Glutamatergic neuron (in vitro differentiated cells): ENCODE data around the gene CIAO3. TPM values are rescaled to one million over a fixed set of nuclear protein-coding genes. Genes with fewer than 3 reads are reported as not detected.
A peak's percentile ranks its signal among the peaks of the same experiment; 100 is the strongest.

Source experiments
- DNase-seq: peaks from one replicate; pipeline ENCODE4 v3.0.0; 2022
- H3K27ac Mint-ChIP-seq: one replicate; pipeline ENCODE4 v1.8.0; 2020; ENCODE audit warnings: mild to moderate bottlenecking, mixed read lengths, inconsistent platforms; ENCODE audit not compliant: unreplicated experiment
- H3K27me3 Mint-ChIP-seq: one replicate; pipeline ENCODE4 v1.8.0; 2020; ENCODE audit warnings: mild to moderate bottlenecking, moderate library complexity, mixed read lengths, inconsistent platforms; ENCODE audit not compliant: unreplicated experiment
- H3K36me3 Mint-ChIP-seq: one replicate; pipeline ENCODE4 v1.8.0; 2020; ENCODE audit warnings: mild to moderate bottlenecking, mixed read lengths, inconsistent platforms; ENCODE audit not compliant: unreplicated experiment
- H3K4me1 Mint-ChIP-seq: one replicate; pipeline ENCODE4 v1.8.0; 2020; ENCODE audit warnings: mild to moderate bottlenecking, low read depth, mixed read lengths, inconsistent platforms; ENCODE audit not compliant: unreplicated experiment
- H3K4me3 Mint-ChIP-seq: one replicate; pipeline ENCODE4 v1.8.0; 2020; ENCODE audit warnings: mild to moderate bottlenecking, mixed read lengths, inconsistent platforms; ENCODE audit not compliant: unreplicated experiment
- H3K9me3 Mint-ChIP-seq: one replicate; pipeline ENCODE4 v1.8.0; 2020; ENCODE audit warnings: mild to moderate bottlenecking, moderate library complexity, mixed read lengths, inconsistent platforms; ENCODE audit not compliant: unreplicated experiment
- CTCF ChIP-seq: fragments of 200-600 bp; sonication (generic); IDR thresholded peaks from one replicate; pipeline ENCODE4 v1.5.0; 2021; ENCODE audit not compliant: partially characterized antibody, unreplicated experiment
- total RNA-seq: library from RNA; stranded (reverse); fragmentation: NEBNext Ultra II Directional; extraction: Animal tissue kit (Norgen Biotek cat#: 25700); gene quantifications from one replicate; pipeline ENCODE4 v1.2.1, GENCODE V29; 2021; ENCODE audit not compliant: unreplicated experiment

Gene CIAO3
- total RNA-seq, 1 donor from 2014 or later: 49.5 TPM

GRCh38 chr16:685967-686366 lies 54.8 kb downstream of the CIAO3 start:
- peak; percentile 67 for DNase-seq
- no peak overlapping the region for H3K4me3 Mint-ChIP-seq
- H3K4me1 Mint-ChIP-seq: peaks cover 10% of the 10 kb centered on the region
- TF ChIP-seq CTCF: peak; percentile 59
- no peak overlapping the region for H3K27ac Mint-ChIP-seq
- H3K27me3 Mint-ChIP-seq: peaks cover 16% of the 10 kb centered on the region
- H3K9me3 Mint-ChIP-seq: peaks cover 9% of the 10 kb centered on the region
- no peaks in the 10 kb centered on the region for H3K36me3 Mint-ChIP-seq

- peaks cover 13% of the 10 kb centered on the region for H3K27me3 Mint-ChIP-seq
- H3K9me3 Mint-ChIP-seq: peaks cover 5% of the 10 kb centered on the region
- no peaks in the 10 kb centered on the region for H3K36me3 Mint-ChIP-seq
- H3K4me3 Mint-ChIP-seq: no peak overlapping the region
- H3K4me1 Mint-ChIP-seq: peaks cover 11% of the 10 kb centered on the region
- H3K27ac Mint-ChIP-seq: no peak overlapping the region
- no peak for DNase-seq
- TF ChIP-seq CTCF: no peak
Measured at GRCh38 chr16:684961-685696, 55.7 kb downstream of the CIAO3 start.

- DNase-seq: peak; percentile 98
- Mint-ChIP-seq H3K4me1 (peaks cover 9% of the 10 kb centered on the region), H3K27me3 (peaks cover 15% of the 10 kb centered on the region), H3K9me3 (peaks cover 5% of the 10 kb centered on the region), H3K36me3 (no peaks in the 10 kb centered on the region), H3K4me3 (peak within 1 kb of the TSS; percentile 67), H3K27ac (no peak within 1 kb of the TSS)
- TF ChIP-seq CTCF: no peak
Measured at GRCh38 chr16:684071-684794, 56.6 kb downstream of the CIAO3 start, which contains the start of gene JMJD8. Gene JMJD8 (minus strand): TSS chr16:684334. CDS start chr16:684319, 15 bp downstream.

- Mint-ChIP-seq H3K4me1 (peaks cover 9% of the 10 kb centered on the region), H3K9me3 (peaks cover 8% of the 10 kb centered on the region), H3K27me3 (peaks cover 11% of the 10 kb centered on the region), H3K27ac (no peak overlapping the region), H3K4me3 (peak overlapping the region; percentile 67), H3K36me3 (no peaks in the 10 kb centered on the region)
- no peak for TF ChIP-seq CTCF
- DNase-seq: no peak
Measured at GRCh38 chr16:683396-684070, 57.3 kb downstream of the CIAO3 start.
